ENCODE measurements around the gene RCAN1.

RCAN1 gene

GRCh38 chr21:34614628-34615486 is at the start of gene RCAN1 (continued):
- no peak for TF ChIP-seq ZNF670 (tag by site-specific recombination; IDR thresholded peaks at IDR 0.05; ENCODE audit: low read depth)
- no peak for TF ChIP-seq ZFHX2 (tag by site-specific recombination; conservative IDR thresholded peaks at IDR 0.05)
- TF ChIP-seq ZNF112 (tag by site-specific recombination; IDR thresholded peaks at IDR 0.05): no peak
- peak; percentile 67 for TF ChIP-seq ZBTB8A (tag by site-specific recombination; IDR thresholded peaks at IDR 0.05)
- TF ChIP-seq ZNF366 (tag by site-specific recombination; conservative IDR thresholded peaks at IDR 0.05): no peak
- TF ChIP-seq ZBTB48 (tag by site-specific recombination; IDR thresholded peaks at IDR 0.05): no peak
- TF ChIP-seq ZNF585B (tag by site-specific recombination; IDR thresholded peaks at IDR 0.05): no peak
- peak; percentile 83 for TF ChIP-seq OSR2 (tag by site-specific recombination; IDR thresholded peaks at IDR 0.05)
- TF ChIP-seq ZNF518A (tag by site-specific recombination; conservative IDR thresholded peaks at IDR 0.05; ENCODE audit: low read depth): peak; percentile 71
- peak; percentile 64 for TF ChIP-seq ZBTB26 (tag by site-specific recombination; optimal IDR thresholded peaks at IDR 0.05)
- TF ChIP-seq ZNF555 (tag by site-specific recombination; conservative IDR thresholded peaks at IDR 0.05): no peak
- TF ChIP-seq ZNF837 (tag by site-specific recombination; IDR thresholded peaks at IDR 0.05): no peak
- peak; percentile 65 for TF ChIP-seq ZNF341 (tag by site-specific recombination; IDR thresholded peaks at IDR 0.05; ENCODE audit: low read depth)
- no peak for TF ChIP-seq ZNF544 (tag by site-specific recombination; IDR thresholded peaks at IDR 0.05)
- TF ChIP-seq ZNF560 (tag by site-specific recombination; IDR thresholded peaks at IDR 0.05; ENCODE audit: borderline replicate concordance): no peak
- no peak for TF ChIP-seq ZNF292 (tag by site-specific recombination; IDR thresholded peaks at IDR 0.05; ENCODE audit: borderline replicate concordance, low read depth)
- TF ChIP-seq HOXD13 (CRISPR knock-in tag; IDR thresholded peaks at IDR 0.05; ENCODE audit: borderline replicate concordance): no peak
- peak; percentile 85 for TF ChIP-seq KLF16 (tag by site-specific recombination; IDR thresholded peaks at IDR 0.05)
- no peak for TF ChIP-seq ZFP41 (tag by site-specific recombination; IDR thresholded peaks at IDR 0.05; ENCODE audit: borderline replicate concordance)
- TF ChIP-seq PRDM6 (tag by site-specific recombination; IDR thresholded peaks at IDR 0.05): no peak
- no peak for TF ChIP-seq ZNF398 (tag by site-specific recombination; IDR thresholded peaks at IDR 0.05)
- no peak for TF ChIP-seq HOXC10 (CRISPR knock-in tag; IDR thresholded peaks at IDR 0.05)
- TF ChIP-seq YY1 (tag by site-specific recombination; IDR thresholded peaks at IDR 0.05): peak; percentile 98
- TF ChIP-seq GLIS2 (tag by site-specific recombination; IDR thresholded peaks at IDR 0.05): peak; percentile 53; the same call in 1 of the 2 replicates
- peak; percentile 79; the same call in 1 of the 2 replicates for TF ChIP-seq ZNF10 (tag by site-specific recombination; IDR thresholded peaks at IDR 0.05)
- TF ChIP-seq MEIS1 (CRISPR knock-in tag; IDR thresholded peaks at IDR 0.05; ENCODE audit: borderline replicate concordance): no peak
- no peak for TF ChIP-seq ZSCAN5A (tag by site-specific recombination; IDR thresholded peaks at IDR 0.05)
- no peak for TF ChIP-seq RBAK (tag by site-specific recombination; IDR thresholded peaks at IDR 0.05)
- TF ChIP-seq GLI4 (tag by site-specific recombination; IDR thresholded peaks at IDR 0.05): no peak
- no peak for TF ChIP-seq ZNF311 (tag by site-specific recombination; IDR thresholded peaks at IDR 0.05; ENCODE audit: borderline replicate concordance)
